Activated CD8-positive, alpha-beta T cell treated with anti-CD3 and anti-CD28 coated beads, Interleukin-2, amount 10 ng/mL, durations not matched to agents 7 days and 5 days (primary cell): ENCODE measurements around the gene RAI1. TPM values are rescaled to one million over a fixed set of nuclear protein-coding genes. Genes with fewer than 3 reads are reported as not detected.
A peak's percentile ranks its signal among the peaks of the same experiment; 100 is the strongest.

Experiments used
- ATAC-seq: fragments of 150-1000 bp; cut with Tn5 transposase; one replicate; pipeline ENCODE4 v1.10.0; 2021; ENCODE audit warnings: moderate library complexity
- CTCF ChIA-PET: fragments of 350-600 bp; sonication (Branson Sonifier 250); formaldehyde crosslinking; loops from one replicate; lab custom pipeline; 2021; ENCODE audit warnings: antibody characterized with exemption; lab: Charles Lee
- POLR2A ChIA-PET: fragments of 350-600 bp; sonication (Branson Sonifier 250); formaldehyde crosslinking; loops from one replicate; lab custom pipeline; 2021; ENCODE audit warnings: antibody characterized with exemption; lab: Charles Lee
- DNase-seq: peaks from one replicate; pipeline ENCODE4 v3.0.0-alpha.2; 2020
- H3K27ac Mint-ChIP-seq: one replicate; pipeline ENCODE4 v1.8.0; 2021; ENCODE audit warnings: mild to moderate bottlenecking, mixed read lengths
- H3K27me3 Mint-ChIP-seq: one replicate; pipeline ENCODE4 v1.8.0; 2021; ENCODE audit warnings: low read depth, mixed read lengths
- H3K36me3 Mint-ChIP-seq: one replicate; pipeline ENCODE4 v1.8.0; 2021; ENCODE audit warnings: low read depth, mixed read lengths
- H3K4me1 Mint-ChIP-seq: one replicate; pipeline ENCODE4 v1.8.0; 2021; ENCODE audit warnings: low read depth, mixed read lengths
- H3K4me3 Mint-ChIP-seq: one replicate; pipeline ENCODE4 v1.8.0; 2021; ENCODE audit warnings: mild to moderate bottlenecking, mixed read lengths
- H3K9me3 Mint-ChIP-seq: one replicate; pipeline ENCODE4 v1.8.0; 2022; ENCODE audit warnings: mixed read lengths; ENCODE audit not compliant: insufficient read depth
- total RNA-seq, 2 experiments: library from RNA; stranded (reverse); gene quantifications; one replicate each; pipeline ENCODE4 v1.2.3, GENCODE V29; 2021

Gene RAI1
- total RNA-seq, 2 experiments from 2014 or later, result 24.4 to 24.6 TPM

DNA sequence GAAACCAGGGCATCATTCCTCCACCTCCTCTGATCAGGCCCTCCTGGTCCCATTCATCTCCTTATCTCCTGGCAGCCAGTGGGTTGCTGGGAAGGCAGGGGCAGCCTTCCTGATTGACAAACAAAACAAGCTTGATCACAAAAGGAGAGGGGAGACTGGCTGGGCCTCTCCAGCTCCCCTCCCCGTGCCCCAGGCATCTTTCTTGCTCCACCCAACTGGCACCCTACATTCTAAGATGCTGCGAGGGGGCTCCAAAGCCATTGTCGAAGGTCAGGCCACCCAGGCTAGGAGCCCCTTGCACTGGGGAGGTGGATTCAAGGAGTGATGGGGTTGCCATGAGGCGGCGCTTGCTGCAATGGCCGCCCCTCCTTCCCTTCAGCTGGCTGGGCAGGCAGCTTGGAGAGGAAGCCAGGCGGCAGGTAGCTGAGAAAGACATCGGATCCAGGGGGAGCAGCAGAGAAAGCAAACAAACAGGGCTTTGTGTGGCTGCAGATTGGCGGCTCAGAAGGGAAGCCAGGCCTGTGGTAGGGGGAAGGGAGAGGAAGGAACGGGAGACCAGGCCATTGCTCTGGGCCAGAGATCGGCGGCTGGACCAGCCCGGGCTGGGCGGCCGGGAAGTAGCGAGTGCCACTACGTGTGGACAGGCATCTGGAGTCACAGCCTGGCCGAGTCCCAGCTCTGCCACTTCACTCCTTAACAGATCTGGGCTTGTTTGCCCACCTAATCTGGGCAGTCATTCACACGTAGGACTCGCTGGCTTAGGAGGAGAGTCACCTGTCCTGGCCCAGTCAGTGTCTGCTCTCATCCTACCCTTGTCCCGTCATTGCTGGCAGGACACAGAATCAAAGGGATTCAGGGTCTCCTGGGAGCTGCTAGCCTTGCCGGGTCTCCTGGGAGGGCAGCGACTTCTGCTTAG lies 12.3 kb downstream of the RAI1 start:
- DNase-seq, result no peak
- CTCF ChIA-PET, result interaction anchor here (1.0 to 1.8 kb wide), 7 partner anchors 13 to 339 kb away, joined by 3 to 5 read pairs (median 3); partner anchors contain the start of genes DRC3 and TOM1L2

GRCh38 chr17:17694169-17695081 lies 13.2 kb downstream of the RAI1 start:
- ChIA-PET CTCF (interaction anchor here (1.1 to 1.7 kb wide), 6 partner anchors 11 to 278 kb away, joined by 3 to 7 read pairs (median 3); partner anchors contain the start of genes DRC3 and TOM1L2), POLR2A (interaction anchor here (0.6 to 5.4 kb wide), 4 partner anchors 12 to 142 kb away, joined by 3 to 38 read pairs (median 4); partner anchors contain the start of gene SREBF1)
- H3K27ac Mint-ChIP-seq, result peak overlapping the region; percentile 95
- ATAC-seq (peak; percentile 68), DNase-seq (peak; percentile 76)
- no peaks in the 10 kb centered on the region for H3K27me3 Mint-ChIP-seq
- no peaks in the 10 kb centered on the region for H3K36me3 Mint-ChIP-seq
- H3K4me3 Mint-ChIP-seq, result peak overlapping the region; percentile 78
- no peaks in the 10 kb centered on the region for H3K9me3 Mint-ChIP-seq
- H3K4me1 Mint-ChIP-seq, result peaks cover 71% of the 10 kb centered on the region

More for the DNA sequence above, 12.3 kb downstream of the RAI1 start:
- ATAC-seq, result peak; percentile 2
- Mint-ChIP-seq H3K4me1 (peaks cover 72% of the 10 kb centered on the region), H3K9me3 (no peaks in the 10 kb centered on the region), H3K27ac (peak overlapping the region; percentile 95), H3K27me3 (no peaks in the 10 kb centered on the region), H3K36me3 (no peaks in the 10 kb centered on the region), H3K4me3 (peak overlapping the region; percentile 64)
- POLR2A ChIA-PET, result interaction anchor here (0.7 to 5.4 kb wide), 3 partner anchors 11 to 269 kb away, joined by 3 to 38 read pairs (median 4); partner anchors contain the start of gene SREBF1

DNA sequence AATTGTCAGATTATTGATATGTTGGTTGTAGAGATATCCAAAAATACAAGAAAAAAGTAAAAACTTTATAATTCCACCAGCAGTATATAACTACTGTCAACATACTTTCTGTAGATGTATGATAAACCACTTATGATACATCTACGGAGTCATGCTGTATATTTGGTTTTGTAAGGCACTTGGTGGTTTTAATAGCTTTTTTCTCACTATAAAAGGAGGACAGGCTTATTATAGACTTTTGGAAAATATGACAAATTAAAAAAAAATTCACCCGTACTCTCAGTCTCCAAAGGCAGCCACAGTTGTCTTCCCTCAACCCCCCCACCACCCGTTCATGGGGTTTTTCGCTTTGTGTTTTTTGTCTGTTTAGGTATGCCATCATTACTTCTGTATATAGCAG lies 14.8 kb downstream of the RAI1 start:
- peaks cover 68% of the 10 kb centered on the region for H3K4me1 Mint-ChIP-seq
- ChIA-PET POLR2A (interaction anchor here (1.0 kb wide), 2 partner anchors 9 to 140 kb away, joined by 3 to 5 read pairs; partner anchors contain the start of gene SREBF1), CTCF (interaction anchor here (1.1 to 1.7 kb wide), 3 partner anchors 10 to 223 kb away, joined by 3 to 7 read pairs (median 4); no protein-coding TSS in a partner anchor)
- DNase-seq (no peak), ATAC-seq (no peak)
- H3K27me3 Mint-ChIP-seq, result no peaks in the 10 kb centered on the region
- no peaks in the 10 kb centered on the region for H3K36me3 Mint-ChIP-seq
- H3K4me3 Mint-ChIP-seq, result peak overlapping the region; percentile 78
- H3K27ac Mint-ChIP-seq, result peak overlapping the region; percentile 15
- no peaks in the 10 kb centered on the region for H3K9me3 Mint-ChIP-seq

- H3K4me1 Mint-ChIP-seq, result peaks cover 58% of the 10 kb centered on the region
- DNase-seq, result no peak
- H3K27ac Mint-ChIP-seq, result no peak overlapping the region
These were observed 15.8 kb downstream of the RAI1 start for GRCh38 chr17:17696882-17697633.

GRCh38 chr17:17698371-17698770 lies 17.1 kb downstream of the RAI1 start:
- DNase-seq, result no peak
- no peak overlapping the region for H3K27ac Mint-ChIP-seq
- no peaks in the 10 kb centered on the region for H3K36me3 Mint-ChIP-seq
- no peak overlapping the region for H3K4me3 Mint-ChIP-seq
- no peak for ATAC-seq
- ChIA-PET POLR2A (no interaction called here), CTCF (interaction anchor here (1.2 kb wide), 1 partner anchor 19 kb away, joined by 3 read pairs; no protein-coding TSS in a partner anchor)
- no peaks in the 10 kb centered on the region for H3K9me3 Mint-ChIP-seq
- H3K27me3 Mint-ChIP-seq, result no peaks in the 10 kb centered on the region
- H3K4me1 Mint-ChIP-seq, result peaks cover 45% of the 10 kb centered on the region

More at GRCh38 chr17:17696882-17697633, 15.8 kb downstream of the RAI1 start:
- CTCF ChIA-PET, result interaction anchor here (1.2 kb wide), 1 partner anchor 18 kb away, joined by 3 read pairs; no protein-coding TSS in a partner anchor
- no peak overlapping the region for H3K4me3 Mint-ChIP-seq
- POLR2A ChIA-PET, result interaction anchor here (0.7 kb wide), 1 partner anchor 210 kb away, joined by 3 read pairs; no protein-coding TSS in a partner anchor
- no peaks in the 10 kb centered on the region for H3K9me3 Mint-ChIP-seq
- no peaks in the 10 kb centered on the region for H3K36me3 Mint-ChIP-seq
- no peak for ATAC-seq
- no peaks in the 10 kb centered on the region for H3K27me3 Mint-ChIP-seq

- no peak for DNase-seq
- no peaks in the 10 kb centered on the region for H3K9me3 Mint-ChIP-seq
- H3K36me3 Mint-ChIP-seq, result no peaks in the 10 kb centered on the region
- ChIA-PET POLR2A (no interaction called here), CTCF (no interaction called here)
- H3K27ac Mint-ChIP-seq, result no peak overlapping the region
- H3K27me3 Mint-ChIP-seq, result no peaks in the 10 kb centered on the region
- no peak for ATAC-seq
- no peak overlapping the region for H3K4me3 Mint-ChIP-seq
- H3K4me1 Mint-ChIP-seq, result peaks cover 40% of the 10 kb centered on the region
These were observed 17.7 kb downstream of the RAI1 start for GRCh38 chr17:17698869-17699351.

GRCh38 chr17:17699491-17699890 lies 18.2 kb downstream of the RAI1 start:
- POLR2A ChIA-PET, result no interaction called here
- CTCF ChIA-PET, result no interaction called here
- H3K27ac Mint-ChIP-seq, result no peak overlapping the region
- DNase-seq (no peak), ATAC-seq (no peak)
- H3K36me3 Mint-ChIP-seq, result no peaks in the 10 kb centered on the region
- no peaks in the 10 kb centered on the region for H3K27me3 Mint-ChIP-seq
- H3K4me1 Mint-ChIP-seq, result peaks cover 35% of the 10 kb centered on the region
- no peaks in the 10 kb centered on the region for H3K9me3 Mint-ChIP-seq
- no peak overlapping the region for H3K4me3 Mint-ChIP-seq

DNA sequence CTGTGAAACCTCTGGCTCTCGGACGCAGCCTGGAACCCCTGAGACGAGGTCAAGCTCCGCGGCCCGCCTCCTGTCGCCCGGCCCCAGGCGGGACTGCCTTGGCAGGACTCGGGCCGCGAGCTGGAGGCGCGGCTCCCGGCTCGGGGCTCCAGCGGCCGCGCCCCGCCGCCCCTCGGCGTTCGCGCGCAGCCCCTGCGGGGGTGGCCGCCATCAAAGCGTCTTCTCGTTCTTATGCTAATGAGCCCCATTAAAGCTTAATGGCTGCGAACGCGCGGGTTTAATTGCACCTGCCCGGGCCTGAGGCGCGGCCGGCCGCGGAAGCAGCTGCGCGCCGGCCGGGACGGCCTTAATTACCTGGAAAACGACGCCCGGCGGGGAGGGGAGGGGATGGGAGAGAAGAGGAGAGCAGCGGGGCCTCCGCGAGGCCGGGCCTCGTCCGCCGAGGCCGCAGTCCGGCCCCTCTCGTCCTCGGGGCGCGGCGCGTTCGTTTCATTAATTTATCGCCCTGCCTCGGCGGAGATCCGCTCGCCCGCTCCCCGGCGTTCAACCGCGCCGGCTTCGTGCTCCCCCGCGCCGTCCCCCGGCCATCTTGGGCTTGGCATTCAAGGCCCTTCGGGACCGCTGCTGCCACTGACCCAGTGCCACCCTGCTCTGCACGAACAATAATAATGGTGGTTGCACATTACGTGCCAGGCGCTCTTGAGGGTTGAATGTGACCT lies 19.2 kb downstream of the RAI1 start:
- ChIA-PET POLR2A (no interaction called here), CTCF (no interaction called here)
- H3K4me3 Mint-ChIP-seq, result no peak overlapping the region
- H3K4me1 Mint-ChIP-seq, result peaks cover 29% of the 10 kb centered on the region
- H3K36me3 Mint-ChIP-seq, result no peaks in the 10 kb centered on the region
- DNase-seq (no peak), ATAC-seq (no peak)
- no peaks in the 10 kb centered on the region for H3K27me3 Mint-ChIP-seq
- H3K27ac Mint-ChIP-seq, result no peak overlapping the region
- H3K9me3 Mint-ChIP-seq, result no peaks in the 10 kb centered on the region

DNA sequence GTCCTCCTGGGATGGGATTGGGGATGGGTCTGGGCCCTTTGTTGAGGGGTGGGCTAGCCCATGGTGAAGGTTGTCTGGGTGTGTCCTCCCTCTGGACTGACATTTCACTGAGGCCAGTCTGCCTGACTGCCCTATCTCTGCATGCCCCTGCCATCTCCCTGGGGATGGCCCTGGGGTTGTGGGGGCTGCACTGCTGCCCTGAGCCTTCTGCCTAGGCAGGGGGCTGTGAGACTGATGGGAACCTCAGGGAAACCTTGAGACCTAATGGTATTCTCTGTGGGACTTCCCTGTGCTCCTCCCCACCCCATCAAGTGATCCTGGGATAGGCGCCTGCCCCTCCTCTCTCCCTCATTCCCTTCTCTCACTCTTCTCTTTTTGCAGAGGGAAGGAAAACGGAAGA lies 19.9 kb downstream of the RAI1 start:
- ChIA-PET CTCF (no interaction called here), POLR2A (no interaction called here)
- DNase-seq (no peak), ATAC-seq (no peak)
- Mint-ChIP-seq H3K27ac (no peak overlapping the region), H3K9me3 (no peaks in the 10 kb centered on the region), H3K36me3 (no peaks in the 10 kb centered on the region), H3K27me3 (no peaks in the 10 kb centered on the region), H3K4me1 (peaks cover 24% of the 10 kb centered on the region), H3K4me3 (no peak overlapping the region)

- peaks cover 22% of the 10 kb centered on the region for H3K4me1 Mint-ChIP-seq
- no peak overlapping the region for H3K4me3 Mint-ChIP-seq
- ATAC-seq, result no peak
- DNase-seq, result no peak
- H3K27ac Mint-ChIP-seq, result no peak overlapping the region
- no peaks in the 10 kb centered on the region for H3K9me3 Mint-ChIP-seq
- no peaks in the 10 kb centered on the region for H3K36me3 Mint-ChIP-seq
- H3K27me3 Mint-ChIP-seq, result no peaks in the 10 kb centered on the region
- POLR2A ChIA-PET, result no interaction called here
- CTCF ChIA-PET, result no interaction called here
These were observed 20.4 kb downstream of the RAI1 start for GRCh38 chr17:17701658-17702057.
